Stomach (tissue), 4 donors: ENCODE results near the gene EFCAB11.

Experiments used
- CTCF ChIP-seq, 7 experiments: fragments of 450-650 bp in 4 of 7; fragments of 200-600 bp in 3 of 7; sonication (generic) in 3 of 7; IDR thresholded peaks; one replicate each; pipeline ENCODE4 v1.5.1; 2016 to 2019; ENCODE audit warnings: antibody characterized with exemption in 7 of 7, control low read depth in 2 of 7, mild to moderate bottlenecking in 1 of 7
- POLR2AphosphoS5 ChIP-seq, 3 donors: sonication (generic); formaldehyde crosslinking; IDR thresholded peaks; one replicate each; pipeline ENCODE4 v1.6.1; 2016; ENCODE audit warnings: antibody characterized with exemption in 3 of 3

- no peak for TF ChIP-seq CTCF (IDR thresholded peaks at IDR 0.05)
- TF ChIP-seq POLR2AphosphoS5 (IDR thresholded peaks at IDR 0.05): no peak
Measured at GRCh38 chr14:89833120-89833532, 121.4 kb downstream of the EFCAB11 start.
